Smooth muscle cell (in vitro differentiated cells): ENCODE data around the gene NTM. TPM values are rescaled to one million over a fixed set of nuclear protein-coding genes. Genes with fewer than 3 reads are reported as not detected.

Experiments used
- DNase-seq: peaks from one replicate; lab custom pipeline; 2025; ENCODE audit not compliant: unreplicated experiment; lab: John Stamatoyannopoulos, UW
- H2AFZ ChIP-seq: fragments of 200-600 bp; sonication (generic); 2 replicates; pipeline ENCODE4 v1.6.0; 2016; ENCODE audit warnings: antibody characterized with exemption, low read depth, mild to moderate bottlenecking
- H3F3A ChIP-seq: fragments of 200-600 bp; sonication (generic); 2 replicates; pipeline ENCODE4 v1.6.0; 2017; ENCODE audit warnings: antibody characterized with exemption, low read depth
- H3K27ac ChIP-seq: fragments of 200-600 bp; sonication (generic); 2 replicates; pipeline ENCODE4 v1.5.1; 2016; ENCODE audit warnings: low read depth, mild to moderate bottlenecking
- H3K27me3 ChIP-seq: fragments of 200-600 bp; sonication (generic); 2 replicates; pipeline ENCODE4 v1.6.1; 2016; ENCODE audit warnings: low read depth, mild to moderate bottlenecking
- H3K36me3 ChIP-seq: fragments of 200-600 bp; sonication (generic); 2 replicates; pipeline ENCODE4 v1.5.1; 2016; ENCODE audit warnings: low read depth
- H3K4me1 ChIP-seq: fragments of 200-600 bp; sonication (generic); 2 replicates; pipeline ENCODE4 v1.5.1; 2016; ENCODE audit warnings: low read depth
- H3K4me2 ChIP-seq: fragments of 200-600 bp; sonication (generic); 2 replicates; pipeline ENCODE4 v1.6.0; 2016; ENCODE audit warnings: mild to moderate bottlenecking
- H3K4me3 ChIP-seq: fragments of 200-600 bp; sonication (generic); 2 replicates; pipeline ENCODE4 v1.5.1; 2016; ENCODE audit warnings: mild to moderate bottlenecking
- H3K79me2 ChIP-seq: fragments of 200-600 bp; sonication (generic); 2 replicates; pipeline ENCODE4 v1.6.0; 2016; ENCODE audit warnings: low read depth, mild to moderate bottlenecking
- H3K9ac ChIP-seq: fragments of 200-600 bp; sonication (generic); 2 replicates; pipeline ENCODE4 v1.6.0; 2016; ENCODE audit warnings: low read depth
- H3K9me3 ChIP-seq: fragments of 200-600 bp; sonication (generic); replicated peaks from 2 replicates; pipeline ENCODE4 v1.5.1; 2016; ENCODE audit warnings: low read depth
- H4K20me1 ChIP-seq: fragments of 200-600 bp; sonication (generic); 2 replicates; pipeline ENCODE4 v1.6.0; 2016; ENCODE audit warnings: low read depth
- CTCF ChIP-seq: fragments of 200-600 bp; sonication (generic); IDR thresholded peaks from 2 replicates; pipeline ENCODE4 v1.5.1; 2017; ENCODE audit warnings: borderline replicate concordance, mild to moderate bottlenecking, antibody characterized with exemption; ENCODE audit not compliant: insufficient read depth, poor library complexity, severe bottlenecking
- WGBS: methylation state at CpG from one replicate; pipeline ENCODE4 v1.1.7; 2016; ENCODE audit warnings: low lambda C conversion rate; 5-methylcytosine and 5-hydroxymethylcytosine counted together
- polyA plus RNA-seq: library from polyadenylated mRNA; unstranded; fragments of >200 nt; fragmentation: Nextera tagmentation; extraction: Ambion mirVana; gene quantifications from 2 replicates; pipeline ENCODE4 v1.2.1, GENCODE V29; 2016
- total RNA-seq: library from RNA; depleted of rRNA; stranded (reverse); fragments of >200 nt; gene quantifications from 2 replicates; pipeline ENCODE4 v1.2.3, GENCODE V29; 2014

NTM gene
- total and polyA plus RNA-seq, 2 experiments from 2014 or later = 68.9 to 123 TPM

DNA sequence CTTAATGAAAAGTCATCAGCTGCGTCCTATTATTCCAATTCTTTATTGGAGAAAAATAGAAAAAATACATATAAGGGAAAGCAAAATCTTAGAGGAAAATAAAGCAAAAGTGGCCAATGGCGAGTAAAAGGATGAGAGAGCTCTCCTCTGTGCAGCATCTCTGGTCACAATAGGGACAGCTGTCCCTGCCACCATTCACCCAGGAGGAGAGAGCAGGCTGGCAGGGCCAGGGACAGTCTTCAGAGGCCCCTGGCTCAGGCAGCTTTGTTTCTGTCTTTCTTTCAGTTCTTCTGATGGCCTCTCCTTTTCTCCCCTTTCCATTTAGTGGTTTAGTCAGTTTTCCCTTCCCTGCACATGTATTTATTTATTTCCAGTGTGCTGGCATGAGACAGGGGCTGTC lies 941.3 kb downstream of the NTM start:
- Histone ChIP-seq H3K36me3 (no peaks in the 10 kb centered on the region), H3K9me3 (no peaks in the 10 kb centered on the region), H2AFZ (no peak overlapping the region), H3K4me1 (peaks cover 8% of the 10 kb centered on the region), H3K27me3 (no peaks in the 10 kb centered on the region), H3K27ac (no peak overlapping the region), H3K9ac (no peak overlapping the region), H3K79me2 (no peaks in the 10 kb centered on the region), H4K20me1 (peaks cover under 1% of the 10 kb centered on the region), H3K4me2 (no peak overlapping the region), H3K4me3 (no peak overlapping the region), H3F3A (no peaks in the 10 kb centered on the region)
- 91% methylated on average over 2 of the region's 2 CpGs for WGBS
- DNase-seq = no peak
- no peak for TF ChIP-seq CTCF

GRCh38 chr11:132312161-132312560 lies 941.7 kb downstream of the NTM start:
- no peaks in the 10 kb centered on the region for H3K36me3 ChIP-seq
- peaks cover 8% of the 10 kb centered on the region for H3K4me1 ChIP-seq
- H3K27ac ChIP-seq = no peak overlapping the region
- no peak overlapping the region for H2AFZ ChIP-seq
- no peaks in the 10 kb centered on the region for H3F3A ChIP-seq
- DNase-seq = no peak
- 81% methylated on average over 5 of the region's 5 CpGs for WGBS
- TF ChIP-seq CTCF = no peak
- no peaks in the 10 kb centered on the region for H3K9me3 ChIP-seq
- no peaks in the 10 kb centered on the region for H3K27me3 ChIP-seq
- H3K9ac ChIP-seq = no peak overlapping the region
- H3K4me2 ChIP-seq = no peak overlapping the region
- no peak overlapping the region for H3K4me3 ChIP-seq
- no peaks in the 10 kb centered on the region for H4K20me1 ChIP-seq
- no peaks in the 10 kb centered on the region for H3K79me2 ChIP-seq

GRCh38 chr11:132312701-132313111 lies 942.3 kb downstream of the NTM start:
- no peak for DNase-seq
- no peak overlapping the region for H3K9ac ChIP-seq
- H3K27me3 ChIP-seq = no peaks in the 10 kb centered on the region
- no peaks in the 10 kb centered on the region for H3F3A ChIP-seq
- H3K36me3 ChIP-seq = no peaks in the 10 kb centered on the region
- H3K79me2 ChIP-seq = no peaks in the 10 kb centered on the region
- H3K4me1 ChIP-seq = peaks cover 8% of the 10 kb centered on the region
- no peak overlapping the region for H3K4me3 ChIP-seq
- H3K9me3 ChIP-seq = no peaks in the 10 kb centered on the region
- no peak overlapping the region for H2AFZ ChIP-seq
- H4K20me1 ChIP-seq = no peaks in the 10 kb centered on the region
- peak; percentile 56 for TF ChIP-seq CTCF
- 38% methylated on average over 8 of the region's 8 CpGs for WGBS
- no peak overlapping the region for H3K27ac ChIP-seq
- no peak overlapping the region for H3K4me2 ChIP-seq

DNA sequence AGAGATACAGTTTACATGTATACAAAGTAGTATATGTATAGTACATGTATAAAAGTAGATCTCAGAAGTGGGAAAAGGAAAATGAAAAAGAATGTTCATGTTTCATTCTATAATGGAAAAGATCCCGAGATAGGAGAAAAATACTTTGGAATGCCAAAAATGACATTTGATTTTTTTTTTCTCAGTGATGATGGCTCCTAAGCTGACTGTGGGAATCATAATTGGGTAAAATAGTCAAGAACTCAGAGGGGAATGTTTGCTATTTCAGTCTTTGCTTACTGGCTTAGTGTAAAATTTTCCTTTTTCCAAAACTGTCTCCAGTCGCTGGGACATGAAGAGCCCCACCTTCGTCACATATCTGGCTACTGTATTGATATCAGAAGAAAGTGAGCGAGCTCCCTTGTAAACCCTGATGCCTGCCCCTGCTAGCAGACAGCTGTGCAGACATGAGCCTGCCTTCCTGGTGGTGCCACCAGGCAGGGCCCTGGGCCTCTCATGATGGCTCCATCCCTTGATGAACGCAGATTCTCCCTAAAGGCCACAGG lies 944.6 kb downstream of the NTM start:
- Histone ChIP-seq H3K9ac (no peak overlapping the region), H3K27me3 (no peaks in the 10 kb centered on the region), H3K36me3 (no peaks in the 10 kb centered on the region), H3K79me2 (no peaks in the 10 kb centered on the region), H3K4me3 (no peak overlapping the region), H3K4me1 (peaks cover 8% of the 10 kb centered on the region), H4K20me1 (no peaks in the 10 kb centered on the region), H3K4me2 (no peak overlapping the region), H3K9me3 (no peaks in the 10 kb centered on the region), H3K27ac (peak overlapping the region; percentile 27), H3F3A (no peaks in the 10 kb centered on the region), H2AFZ (no peak overlapping the region)
- 55% methylated on average over 5 of the region's 5 CpGs for WGBS
- no peak for DNase-seq
- no peak for TF ChIP-seq CTCF
